HAP-1 (cell line): ENCODE measurements around the gene SALL2.
"Not testable (repeated sequence)": the region's sequence is repeated elsewhere in the genome, so short reads cannot be mapped to it uniquely, and the experiment has no call there.

ENCODE experiments used
- DNase-seq, 2 experiments: peaks; one replicate each; pipeline ENCODE4 v3.0.0-alpha.2; 2016 to 2020; ENCODE audit warnings: low spot score in 2 of 2
- H3K27me3 ChIP-seq: fragments of 250-450 bp; sonication (Bioruptor Pico); 2 replicates; pipeline ENCODE4 v1.5.1; 2020; ENCODE audit warnings: low read depth, mild to moderate bottlenecking, moderate library complexity
- H3K36me3 ChIP-seq: fragments of 250-450 bp; sonication (Bioruptor Pico); replicated peaks from 2 replicates; pipeline ENCODE4 v1.5.1; 2020; ENCODE audit warnings: mild to moderate bottlenecking
- H3K4me1 ChIP-seq: fragments of 250-450 bp; sonication (Bioruptor Pico); 2 replicates; pipeline ENCODE4 v1.5.1; 2020; ENCODE audit warnings: mild to moderate bottlenecking
- H3K4me3 ChIP-seq: fragments of 250-450 bp; sonication (Bioruptor Pico); 2 replicates; pipeline ENCODE4 v1.5.1; 2020; ENCODE audit warnings: mild to moderate bottlenecking, moderate library complexity
- H3K9me3 ChIP-seq: fragments of 250-450 bp; sonication (Bioruptor Pico); 2 replicates; pipeline ENCODE4 v1.5.1; 2020; ENCODE audit warnings: mild to moderate bottlenecking, moderate library complexity
- in situ Hi-C: fragments of 300-500 bp; cut with MboI; formaldehyde crosslinking; loops from 3 replicates; pipeline ENCODE4 v1.14.3; 2020; ENCODE audit warnings: low sequenced_read_pairs, inconsistent platforms, mixed read lengths

SALL2 gene

DNA sequence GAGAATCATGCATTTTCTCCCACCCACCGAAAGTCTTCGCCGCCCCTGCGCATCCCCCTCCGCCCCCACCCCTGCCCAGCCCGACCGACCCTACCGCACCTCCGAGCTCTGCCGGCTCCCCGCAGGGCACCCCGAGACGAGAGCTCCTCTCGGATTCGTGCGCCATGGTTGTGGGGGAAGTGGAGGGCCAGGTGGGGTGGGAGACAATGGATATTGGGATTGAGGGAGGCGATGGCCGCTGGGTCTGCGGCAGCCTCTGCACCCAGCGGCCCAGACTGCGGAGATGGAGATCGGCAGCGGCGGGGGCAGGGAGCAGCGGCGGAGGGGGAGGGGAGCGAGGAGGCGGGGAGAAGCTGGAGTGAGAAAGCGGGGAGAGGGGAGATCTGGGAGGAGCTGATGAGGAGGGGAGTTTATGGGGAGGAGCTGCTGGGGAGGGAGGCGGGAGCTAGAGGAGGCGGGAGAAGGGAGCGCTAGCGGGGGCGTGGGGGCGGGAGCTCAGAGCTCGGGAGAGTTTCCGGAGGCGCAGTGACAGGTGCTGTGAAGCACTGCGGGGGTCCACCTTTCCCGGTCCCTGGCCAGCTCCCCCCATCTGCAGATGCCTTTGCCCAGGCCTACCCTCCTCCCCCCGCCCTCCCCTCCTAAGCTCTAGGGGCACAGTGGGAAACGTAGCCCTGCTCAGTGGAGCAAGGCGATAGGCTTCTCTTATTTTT, at the start of gene SALL2:
SALL2 (minus strand) TSS at position 385 of the 710 bp plus-strand sequence; CDS start at position 166, 219 bp downstream.
- in situ Hi-C loops, result no loop called here
- Histone ChIP-seq H3K27me3 (no peaks in the 10 kb centered on the region), H3K9me3 (no peaks in the 10 kb centered on the region), H3K36me3 (peaks cover 14% of the 10 kb centered on the region), H3K4me1 (peaks cover 23% of the 10 kb centered on the region), H3K4me3 (peak within 1 kb of the TSS; percentile 70)
- peak; percentile 92 to 96 for DNase-seq

DNA sequence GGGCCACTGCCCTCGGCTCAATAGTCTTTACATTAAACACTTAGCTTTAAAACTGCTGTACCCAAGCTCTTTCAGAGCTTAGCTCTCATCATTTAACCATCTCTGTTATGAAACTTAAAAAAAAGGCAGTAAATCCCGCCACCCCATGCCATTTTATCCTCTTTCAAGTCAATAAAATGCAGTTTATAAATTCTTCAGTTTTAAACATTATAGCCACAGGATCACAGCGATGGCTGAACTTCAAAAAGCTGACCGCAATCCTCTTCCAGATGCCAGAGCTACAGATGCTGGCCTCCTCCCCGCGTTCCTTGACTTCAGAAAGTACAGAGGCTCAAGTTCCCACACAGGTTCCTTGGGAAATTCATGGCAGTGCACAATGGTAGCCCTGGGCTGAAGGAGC, 49.5 kb upstream of the SALL2 start:
- Histone ChIP-seq H3K9me3 (no peaks in the 10 kb centered on the region), H3K27me3 (peaks cover 26% of the 10 kb centered on the region), H3K36me3 (no peaks in the 10 kb centered on the region), H3K4me1 (no peaks in the 10 kb centered on the region), H3K4me3 (no peak overlapping the region)
- no peak for DNase-seq
- in situ Hi-C loops, result no loop called here

DNA sequence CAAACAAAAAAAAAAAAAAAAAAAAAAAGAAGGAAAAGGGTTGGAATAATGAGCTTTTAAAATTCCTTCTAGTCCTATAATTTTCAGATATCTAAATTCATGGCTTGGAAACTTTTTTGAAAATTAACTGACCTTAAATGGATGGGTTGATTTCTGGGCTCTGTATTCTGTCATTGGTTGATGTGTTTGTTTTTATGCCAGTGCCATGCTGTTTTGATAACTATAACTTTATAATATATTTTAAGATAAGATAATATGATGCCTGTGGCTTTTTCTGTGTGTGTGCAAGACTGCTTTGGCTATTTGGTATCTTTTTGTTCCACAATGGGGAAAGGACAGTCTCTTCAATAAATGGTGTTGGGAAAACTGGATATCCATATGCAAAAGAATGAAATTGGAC, 46.5 kb upstream of the SALL2 start:
- no peaks in the 10 kb centered on the region for H3K36me3 ChIP-seq
- H3K27me3 ChIP-seq, result peaks cover 15% of the 10 kb centered on the region
- no peak overlapping the region for H3K4me3 ChIP-seq
- no peaks in the 10 kb centered on the region for H3K9me3 ChIP-seq
- in situ Hi-C loops, result no loop called here
- H3K4me1 ChIP-seq, result no peaks in the 10 kb centered on the region
- no peak for DNase-seq

DNA sequence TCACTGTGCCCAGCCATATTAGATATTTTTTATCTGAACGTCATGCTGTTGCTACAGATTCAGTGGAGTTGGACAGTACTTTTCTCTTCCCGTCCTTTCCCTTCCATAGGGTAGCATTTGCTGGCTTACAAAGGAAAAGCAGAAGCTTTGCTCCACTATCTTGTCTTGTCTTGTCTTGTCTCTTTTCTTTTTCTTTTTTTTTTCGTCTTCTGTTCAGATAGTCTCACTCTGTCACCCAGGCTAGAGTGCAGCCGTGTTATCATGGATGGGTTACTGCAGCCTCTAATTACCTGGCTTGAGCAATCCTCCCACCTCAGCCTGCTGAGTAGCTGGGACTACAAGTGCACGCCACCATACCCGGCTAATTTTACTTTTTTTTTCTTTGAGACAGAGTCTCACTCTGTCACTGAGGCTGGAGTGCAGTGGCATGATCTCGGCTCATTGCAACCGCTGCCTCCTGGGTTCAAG, 32.6 kb upstream of the SALL2 start:
- H3K27me3 ChIP-seq, result no peaks in the 10 kb centered on the region
- peaks cover 18% of the 10 kb centered on the region for H3K4me1 ChIP-seq
- no peak overlapping the region for H3K4me3 ChIP-seq
- in situ Hi-C loops, result no loop called here
- no peaks in the 10 kb centered on the region; the same call in 1 of the 2 replicates for H3K9me3 ChIP-seq
- no peak for DNase-seq
- no peaks in the 10 kb centered on the region for H3K36me3 ChIP-seq

DNA sequence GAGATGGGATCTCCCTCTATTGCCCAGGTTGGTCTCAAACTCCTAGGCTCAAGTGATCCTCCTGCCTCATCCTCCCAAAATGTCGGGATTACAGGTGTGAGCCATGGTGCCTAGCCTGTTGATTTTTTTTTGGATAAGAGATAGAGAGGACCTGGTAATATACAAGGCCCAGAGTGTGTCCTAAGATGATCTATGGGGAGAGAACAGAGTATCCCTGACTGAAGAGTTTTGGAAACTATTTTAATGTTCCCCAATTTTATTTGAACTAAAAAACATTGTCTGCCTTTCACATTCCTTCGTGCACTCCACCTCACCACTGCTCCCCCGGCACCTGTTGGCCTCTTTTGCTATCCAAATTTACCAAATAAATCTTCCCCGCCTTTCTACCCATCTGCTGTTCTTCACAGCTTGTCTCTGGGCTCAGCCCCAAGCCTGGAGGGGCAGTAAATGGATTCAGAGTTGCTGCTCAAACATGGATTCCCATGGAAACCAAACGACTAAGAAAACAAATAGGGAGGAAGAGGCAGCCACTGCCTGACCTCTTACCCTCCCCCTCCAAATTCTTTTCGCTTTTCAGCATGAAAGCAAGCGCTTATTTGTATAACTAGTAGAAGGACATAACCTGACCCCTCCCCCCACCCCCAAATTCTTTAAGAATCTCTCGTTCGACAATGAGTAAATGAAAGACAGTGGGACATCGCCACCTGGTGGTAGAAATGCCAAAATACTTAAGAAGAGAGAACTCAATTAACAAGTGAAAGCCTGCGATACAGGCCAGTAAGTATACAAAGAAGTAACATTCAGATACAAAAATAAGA, 31.1 kb upstream of the SALL2 start:
- H3K9me3 ChIP-seq, result no peaks in the 10 kb centered on the region; the same call in 1 of the 2 replicates
- H3K27me3 ChIP-seq, result no peaks in the 10 kb centered on the region
- H3K36me3 ChIP-seq, result no peaks in the 10 kb centered on the region
- DNase-seq, result peak; percentile 90 to 96
- H3K4me1 ChIP-seq, result peaks cover 18% of the 10 kb centered on the region
- no peak overlapping the region; the same call in 1 of the 2 replicates for H3K4me3 ChIP-seq
- in situ Hi-C loops, result no loop called here

DNA sequence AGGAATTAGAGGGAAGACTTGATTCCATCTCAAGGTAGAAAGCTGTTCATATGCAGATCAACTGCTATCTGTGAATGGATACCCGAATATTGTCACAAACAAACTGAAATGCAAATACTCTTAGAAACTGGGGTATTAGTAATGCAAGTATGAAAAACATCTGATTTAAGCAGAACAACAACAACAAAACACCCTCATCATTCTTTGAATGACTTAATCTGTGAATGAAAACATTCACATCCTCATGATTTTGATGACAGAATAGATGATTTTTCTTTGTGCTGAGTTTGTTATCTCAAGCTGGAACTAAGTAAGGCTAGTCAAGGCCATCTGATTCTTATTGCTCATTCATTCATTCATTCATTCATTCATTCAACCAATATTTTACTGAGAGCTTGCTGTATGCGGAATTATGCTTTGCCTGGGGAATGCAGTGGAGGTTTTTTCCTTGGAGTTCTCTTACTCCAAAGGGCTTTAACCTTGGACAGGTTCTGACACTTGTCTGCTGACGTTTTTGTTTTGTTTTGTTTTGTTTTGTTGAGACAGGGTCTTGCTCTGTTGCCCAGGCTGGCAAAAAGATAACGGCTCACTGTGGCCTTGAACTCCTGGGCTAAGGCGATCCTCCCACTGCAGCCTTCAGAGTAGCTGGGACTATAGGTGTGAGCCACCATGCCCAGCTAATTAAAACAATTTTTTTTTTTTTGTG, 30.4 kb upstream of the SALL2 start:
- no peak overlapping the region for H3K4me3 ChIP-seq
- H3K36me3 ChIP-seq, result no peaks in the 10 kb centered on the region
- no peaks in the 10 kb centered on the region; the same call in 1 of the 2 replicates for H3K9me3 ChIP-seq
- peak; percentile 16 to 20 for DNase-seq
- no peaks in the 10 kb centered on the region for H3K27me3 ChIP-seq
- in situ Hi-C loops, result no loop called here
- peaks cover 18% of the 10 kb centered on the region for H3K4me1 ChIP-seq

DNA sequence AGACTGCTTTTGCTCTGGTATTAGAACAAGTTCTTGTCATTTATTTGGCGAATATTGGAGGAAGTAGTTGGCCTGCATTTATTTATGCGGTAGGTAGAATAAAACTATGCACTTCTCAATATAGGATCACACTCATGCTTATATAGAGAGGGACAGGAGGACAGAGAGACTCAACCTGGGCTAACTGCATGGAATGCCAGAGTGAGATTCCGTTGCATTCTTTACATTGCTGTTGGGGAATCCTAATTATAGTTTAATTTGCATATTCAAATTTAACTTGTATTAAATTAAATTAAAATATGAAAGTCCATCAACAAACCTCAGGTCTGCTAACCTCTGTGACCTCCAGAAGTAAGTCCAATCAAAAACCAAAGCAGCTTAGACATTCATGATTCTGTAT, 27.1 kb upstream of the SALL2 start:
- no peaks in the 10 kb centered on the region for H3K36me3 ChIP-seq
- in situ Hi-C loops, result loop anchor here (5.0 kb wide), 1 partner anchor 41 kb away; the partner anchor contains the start of gene METTL3
- H3K9me3 ChIP-seq, result no peaks in the 10 kb centered on the region
- DNase-seq, result no peak
- no peak overlapping the region for H3K4me3 ChIP-seq
- H3K4me1 ChIP-seq, result peaks cover 18% of the 10 kb centered on the region
- no peaks in the 10 kb centered on the region for H3K27me3 ChIP-seq

DNA sequence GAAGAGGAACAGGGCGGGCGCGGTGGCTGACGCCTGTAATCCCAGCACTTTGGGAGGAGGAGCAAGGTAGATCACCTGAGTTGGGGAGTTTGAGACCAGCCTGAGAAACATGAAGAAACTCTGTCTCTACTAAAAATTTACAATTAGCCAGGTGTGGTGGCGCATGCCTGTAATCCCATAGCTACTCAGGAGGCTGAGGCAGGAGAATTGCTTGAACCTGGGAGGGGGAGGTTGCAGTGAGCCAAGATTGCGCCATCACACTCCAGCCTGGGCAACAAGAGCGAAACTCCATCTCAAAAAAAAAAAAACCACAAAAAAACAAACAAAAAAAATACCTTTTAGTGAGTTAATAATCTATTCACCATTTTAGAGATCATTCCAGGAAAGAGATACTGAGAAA, 18.4 kb upstream of the SALL2 start:
- H3K4me1 ChIP-seq, in situ Hi-C loops, H3K27me3 ChIP-seq, H3K36me3 ChIP-seq, H3K4me3 ChIP-seq, DNase-seq, H3K9me3 ChIP-seq: not testable (repeated sequence)

DNA sequence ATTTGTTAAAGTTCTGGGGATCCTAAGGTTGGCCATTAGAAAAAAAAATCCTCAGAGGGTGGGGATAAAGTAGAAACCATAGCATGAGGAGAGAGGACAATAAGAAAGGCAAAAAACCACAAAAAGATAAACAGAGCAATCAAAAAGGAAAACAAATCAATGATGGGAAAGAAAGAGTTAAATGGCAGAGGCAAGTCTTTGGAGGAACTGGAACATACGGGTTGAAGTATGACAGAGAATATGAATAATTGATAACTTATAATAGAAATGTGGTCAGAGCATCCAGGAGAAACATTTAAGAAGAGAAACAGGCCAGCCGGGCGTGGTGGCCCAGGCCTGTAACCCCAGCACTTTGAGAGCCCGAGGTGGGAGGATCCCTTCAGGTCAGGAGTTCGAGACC, 17.8 kb upstream of the SALL2 start:
- H3K4me1 ChIP-seq, result peaks cover 10% of the 10 kb centered on the region
- no peaks in the 10 kb centered on the region for H3K36me3 ChIP-seq
- DNase-seq, result no peak
- in situ Hi-C loops, result no loop called here
- H3K9me3 ChIP-seq, result peaks cover 3% of the 10 kb centered on the region; the same call in 1 of the 2 replicates
- no peaks in the 10 kb centered on the region for H3K27me3 ChIP-seq
- no peak overlapping the region for H3K4me3 ChIP-seq

DNA sequence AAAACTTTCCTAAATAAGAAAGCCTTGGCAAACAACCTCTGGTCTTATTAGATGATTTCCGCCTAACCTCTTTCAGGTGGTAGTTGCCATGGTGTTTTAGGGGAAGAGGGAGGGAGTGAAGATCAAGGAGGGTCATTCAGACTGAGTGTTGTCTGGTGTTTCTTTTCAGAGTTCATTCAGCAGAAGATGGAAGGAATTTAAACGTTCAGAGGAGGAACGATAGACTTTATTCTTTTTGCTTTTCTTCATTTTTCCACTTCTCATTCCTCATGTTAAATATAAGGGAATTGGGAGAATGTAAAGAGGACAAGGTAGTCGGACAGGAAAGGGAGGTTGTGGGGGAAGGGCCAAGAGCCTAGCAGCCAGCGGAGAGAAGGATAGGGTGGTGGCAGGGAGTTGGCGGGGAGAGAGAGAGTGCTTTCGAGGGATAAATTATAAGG, 17.4 kb upstream of the SALL2 start:
- peaks cover 14% of the 10 kb centered on the region for H3K4me1 ChIP-seq
- DNase-seq, result no peak
- in situ Hi-C loops, result no loop called here

DNA sequence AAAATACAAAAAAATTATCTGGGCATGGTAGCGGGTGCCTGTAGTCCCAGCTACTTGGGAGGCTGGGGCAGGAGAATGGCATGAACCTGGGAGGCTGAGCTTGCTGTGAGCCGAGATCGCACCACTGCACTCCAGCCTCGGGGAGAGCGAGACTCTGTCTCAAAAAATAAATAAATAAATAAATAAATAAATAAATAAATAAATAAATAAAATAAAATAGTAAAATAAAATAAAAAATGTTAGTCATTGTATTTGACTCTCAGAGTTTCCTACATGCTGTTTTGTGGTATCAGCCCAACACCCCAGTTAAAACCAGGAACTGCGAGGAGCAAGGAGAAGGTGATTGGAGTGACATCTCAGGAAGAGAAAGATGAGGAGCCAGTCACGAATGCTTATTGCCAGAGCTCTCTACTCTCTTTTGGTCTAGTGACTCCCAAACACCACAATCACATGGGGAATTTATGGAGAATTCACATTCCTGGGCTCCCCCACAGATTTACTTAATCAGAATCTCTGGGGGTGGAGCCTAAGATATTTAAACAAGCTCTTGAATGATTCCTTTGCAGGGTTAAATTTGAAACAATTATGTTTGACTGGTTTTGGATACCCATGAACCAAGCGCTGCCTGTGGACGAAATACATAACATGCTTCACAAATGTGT, 15.4 kb upstream of the SALL2 start:
- Histone ChIP-seq H3K4me1 (peaks cover 24% of the 10 kb centered on the region), H3K36me3 (no peaks in the 10 kb centered on the region), H3K4me3 (no peak overlapping the region), H3K9me3 (no peaks in the 10 kb centered on the region), H3K27me3 (no peaks in the 10 kb centered on the region)
- DNase-seq, result no peak
- in situ Hi-C loops, result no loop called here

More for the DNA sequence above, 17.4 kb upstream of the SALL2 start:
- Histone ChIP-seq H3K27me3 (no peaks in the 10 kb centered on the region), H3K4me3 (no peak overlapping the region), H3K9me3 (peaks cover 3% of the 10 kb centered on the region; the same call in 1 of the 2 replicates), H3K36me3 (no peaks in the 10 kb centered on the region)

DNA sequence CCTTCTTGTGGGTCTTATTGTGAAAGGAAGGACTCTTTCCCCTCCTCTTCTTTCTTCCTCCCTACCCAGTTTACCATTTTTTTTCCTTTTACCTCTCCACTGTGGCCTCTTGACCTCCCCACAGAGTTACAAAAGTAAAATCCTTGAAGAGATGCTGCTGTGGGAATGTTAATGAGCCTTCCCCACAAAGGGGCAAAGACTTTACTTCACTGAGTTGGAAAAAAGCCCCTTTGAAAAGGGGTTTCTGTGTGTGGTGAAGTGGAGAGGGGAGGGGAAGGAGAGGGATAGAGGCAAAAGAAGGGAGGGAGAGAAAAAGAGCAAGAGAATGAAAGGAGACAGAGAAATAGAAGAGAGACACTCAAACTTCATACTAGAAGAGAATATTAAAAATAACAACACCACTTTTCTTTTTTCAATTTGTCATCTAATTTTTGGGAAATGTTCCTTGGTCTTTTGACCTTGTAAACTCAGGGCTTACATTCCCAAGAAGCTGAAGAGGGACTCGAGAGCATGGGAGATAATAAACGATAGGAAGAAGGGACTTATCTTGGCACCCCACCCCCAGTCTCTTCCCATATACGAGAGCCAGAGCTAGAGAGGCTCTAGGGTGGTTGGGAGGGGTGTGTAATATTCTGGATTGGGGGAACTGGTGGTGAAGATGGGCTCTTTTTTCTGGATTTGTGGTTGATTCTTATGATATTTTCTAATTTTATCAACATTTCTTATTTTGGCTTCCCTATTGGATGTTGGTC, 13.2 kb upstream of the SALL2 start:
- H3K36me3 ChIP-seq, result no peaks in the 10 kb centered on the region
- H3K9me3 ChIP-seq, result no peaks in the 10 kb centered on the region
- peaks cover 35% of the 10 kb centered on the region for H3K4me1 ChIP-seq
- no peaks in the 10 kb centered on the region for H3K27me3 ChIP-seq
- in situ Hi-C loops, result no loop called here
- no peak overlapping the region for H3K4me3 ChIP-seq
- peak; percentile 28 to 76 for DNase-seq

DNA sequence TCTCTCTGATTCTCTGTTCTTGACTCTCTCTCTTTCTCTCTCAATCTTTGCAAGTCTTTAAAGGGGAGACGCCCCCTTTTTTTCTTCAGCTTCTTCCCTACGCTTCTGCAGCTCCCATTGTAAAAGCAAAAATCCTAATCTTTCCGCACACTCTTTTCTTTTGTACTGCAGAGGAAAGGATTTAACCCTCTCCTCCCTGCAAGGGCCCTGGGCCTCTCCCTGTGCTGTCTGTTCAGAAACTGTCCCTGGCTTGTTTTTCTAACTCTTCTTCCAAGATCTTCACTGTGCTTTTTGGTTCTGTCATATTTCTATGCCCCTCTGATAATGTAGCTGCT, 10.9 kb upstream of the SALL2 start:
- H3K36me3 ChIP-seq, result no peaks in the 10 kb centered on the region
- peak overlapping the region; percentile 37 for H3K4me3 ChIP-seq
- in situ Hi-C loops, result no loop called here
- peak; percentile 66 to 93 for DNase-seq
- no peaks in the 10 kb centered on the region for H3K9me3 ChIP-seq
- no peaks in the 10 kb centered on the region for H3K27me3 ChIP-seq
- H3K4me1 ChIP-seq, result peaks cover 37% of the 10 kb centered on the region
